IMR-90 (cell line): ENCODE measurements around the gene ANKRD1. TPM values are rescaled to one million over a fixed set of nuclear protein-coding genes. Genes with fewer than 3 reads are reported as not detected.

Experiments used
- ATAC-seq: fragments of 200-7000 bp; cut with Tn5 transposase; 2 replicates; pipeline ENCODE4 v1.9.1; 2020; ENCODE audit warnings: low read depth, mild to moderate bottlenecking, moderate library complexity
- BruUV-seq: library from RNA; stranded (reverse); fragments of 400-500 nt; replicated peaks from 2 replicates; lab custom pipeline; 2021; lab: Mats Ljungman, UMichigan
- CTCF ChIA-PET: fragments of 300-600 bp; formaldehyde crosslinking; extraction: SDS; loops from one replicate; lab custom pipeline; 2021; ENCODE audit warnings: antibody characterized with exemption; lab: Yijun Ruan, JAX
- POLR2A ChIA-PET: fragments of 300-600 bp; sonication (Branson Sonifier 250); formaldehyde crosslinking; loops from one replicate; lab custom pipeline; 2022; ENCODE audit warnings: antibody characterized with exemption; ENCODE audit not compliant: unreplicated experiment; lab: Charles Lee
- DNase-seq: peaks from one replicate; pipeline ENCODE4 v3.0.0; 2013
- H2AFZ ChIP-seq: replicated peaks from 2 replicates; pipeline ENCODE3; 2013; ENCODE audit warnings: low read length, mild to moderate bottlenecking; ENCODE audit not compliant: poor library complexity
- H2AK5ac ChIP-seq: 2 replicates; pipeline ENCODE4 v1.6.1; 2013; ENCODE audit warnings: low read depth, low read length, inconsistent platforms
- H2AK9ac ChIP-seq: replicated peaks from 2 replicates; pipeline ENCODE3; 2013; ENCODE audit warnings: mild to moderate bottlenecking, low read depth, low read length, moderate library complexity; ENCODE audit not compliant: poor library complexity
- H2BK120ac ChIP-seq: 2 replicates; pipeline ENCODE4 v1.6.1; 2013; ENCODE audit warnings: low read depth, low read length, inconsistent platforms
- H2BK15ac ChIP-seq: 3 replicates; pipeline ENCODE4 v1.6.1; 2013; ENCODE audit warnings: low read depth, low read length, inconsistent platforms
- H2BK20ac ChIP-seq: 2 replicates; pipeline ENCODE4 v1.6.1; 2013; ENCODE audit warnings: low read depth, mild to moderate bottlenecking, inconsistent platforms, low read length, moderate library complexity
- H2BK5ac ChIP-seq: 2 replicates; pipeline ENCODE4 v1.6.1; 2013; ENCODE audit warnings: mild to moderate bottlenecking, low read depth, low read length, inconsistent platforms; ENCODE audit not compliant: poor library complexity, severe bottlenecking
- H3K14ac ChIP-seq: replicated peaks from 2 replicates; pipeline ENCODE4 v1.6.1; 2013; ENCODE audit warnings: low read depth, low read length, inconsistent platforms
- H3K18ac ChIP-seq: 2 replicates; pipeline ENCODE4 v1.6.1; 2013; ENCODE audit warnings: low read depth, low read length, control low read depth
- H3K23ac ChIP-seq: 2 replicates; pipeline ENCODE4 v1.6.1; 2013; ENCODE audit warnings: low read depth, low read length, inconsistent platforms
- H3K27ac ChIP-seq: 2 replicates; pipeline ENCODE4 v1.5.1; 2013; ENCODE audit warnings: mild to moderate bottlenecking, control low read depth, low read length; ENCODE audit not compliant: insufficient read depth
- H3K27me3 ChIP-seq: 2 replicates; pipeline ENCODE4 v1.6.1; 2013; ENCODE audit warnings: low read length; ENCODE audit not compliant: control insufficient read depth, insufficient read depth
- H3K36me3 ChIP-seq: 2 replicates; pipeline ENCODE4 v1.6.1; 2013; ENCODE audit warnings: low read length, mixed read lengths; ENCODE audit not compliant: control insufficient read depth, insufficient read depth
- H3K4ac ChIP-seq: 2 replicates; pipeline ENCODE4 v1.6.1; 2013; ENCODE audit warnings: low read depth, low read length, inconsistent platforms
- H3K4me1 ChIP-seq: 2 replicates; pipeline ENCODE4 v1.6.1; 2013; ENCODE audit warnings: low read length, mixed read lengths; ENCODE audit not compliant: control insufficient read depth, insufficient read depth
- H3K4me2 ChIP-seq: 2 replicates; pipeline ENCODE4 v1.6.1; 2013; ENCODE audit warnings: low read depth, mild to moderate bottlenecking, control low read depth, low read length, moderate library complexity
- H3K4me3 ChIP-seq: 2 replicates; pipeline ENCODE4 v1.5.1; 2013; ENCODE audit warnings: low read depth, mild to moderate bottlenecking, control low read depth, low read length, moderate library complexity; ENCODE audit not compliant: insufficient read depth
- H3K56ac ChIP-seq: 2 replicates; pipeline ENCODE4 v1.6.1; 2013; ENCODE audit warnings: low read length, inconsistent platforms; ENCODE audit not compliant: insufficient read depth; ENCODE audit errors: extremely low read depth
- H3K79me1 ChIP-seq, 2 experiments: 2 replicates each; pipeline ENCODE4 v1.6.1; 2013; ENCODE audit warnings: low read length in 2 of 2, inconsistent platforms in 1 of 2, low read depth in 1 of 2
- H3K9ac ChIP-seq: 2 replicates; pipeline ENCODE4 v1.6.1; 2013; ENCODE audit warnings: low read depth, low read length, control low read depth
- H3K9me1 ChIP-seq: 2 replicates; pipeline ENCODE4 v1.6.1; 2013; ENCODE audit warnings: low read length, inconsistent platforms; ENCODE audit not compliant: insufficient read depth
- H3K9me3 ChIP-seq: 2 replicates; pipeline ENCODE4 v1.6.1; 2013; ENCODE audit warnings: low read length; ENCODE audit not compliant: control insufficient read depth, insufficient read depth
- H4K20me1 ChIP-seq: 2 replicates; pipeline ENCODE4 v1.6.1; 2013; ENCODE audit warnings: low read length, inconsistent platforms; ENCODE audit not compliant: insufficient read depth
- H4K5ac ChIP-seq: 2 replicates; pipeline ENCODE4 v1.6.1; 2013; ENCODE audit warnings: mild to moderate bottlenecking, low read depth, low read length, control low read depth
- H4K8ac ChIP-seq, 2 experiments: 2 replicates each; pipeline ENCODE4 v1.6.1; 2013; ENCODE audit warnings: low read depth in 2 of 2, low read length in 2 of 2, control low read depth in 1 of 2, inconsistent platforms in 1 of 2
- H4K91ac ChIP-seq: 2 replicates; pipeline ENCODE4 v1.6.1; 2013; ENCODE audit warnings: low read depth, low read length, inconsistent platforms; ENCODE audit not compliant: insufficient read depth
- NFE2L2 ChIP-seq: fragments of 150-350 bp; IDR thresholded peaks from 2 replicates; pipeline ENCODE4 v1.6.1; 2016; ENCODE audit warnings: low read depth, mild to moderate bottlenecking, low read length
- RCOR1 ChIP-seq: IDR thresholded peaks from 2 replicates; pipeline ENCODE4 v1.6.1; 2012; ENCODE audit warnings: mild to moderate bottlenecking, low read length, improper control_type of control experiment; ENCODE audit not compliant: insufficient replicate concordance
- SMC3 ChIP-seq: fragments of 150-350 bp; IDR thresholded peaks from 2 replicates; pipeline ENCODE4 v1.6.1; 2016; ENCODE audit warnings: low read depth, mild to moderate bottlenecking, antibody characterized with exemption, low read length, moderate library complexity
- WGBS, 2 experiments: methylation state at CpG; one replicate each; pipeline versions ENCODE4 v1.1.5 to v1.1.7; 2013; ENCODE audit warnings: missing lambda C conversion rate in 2 of 2; ENCODE audit not compliant: insufficient read length in 1 of 2; ENCODE audit errors: extremely low coverage in 2 of 2; 5-methylcytosine and 5-hydroxymethylcytosine counted together
- dilution Hi-C: fragments of 300-500 bp; cut with HindIII; formaldehyde crosslinking; loops from one replicate; pipeline ENCODE4 v1.14.3; 2018; ENCODE audit warnings: low sequenced_read_pairs; ENCODE audit not compliant: unreplicated experiment
- in situ Hi-C: fragments of 300-500 bp; cut with MboI; formaldehyde crosslinking; loops from 3 replicates; pipeline ENCODE4 v1.14.3; 2019; ENCODE audit warnings: low sequenced_read_pairs, inconsistent platforms, mixed read lengths
- intact Hi-C: fragments of 100-400 bp; cut with micrococcal nuclease; formaldehyde crosslinking; loops from 2 replicates; pipeline ENCODE4 v1.10.0; 2022
- polyA plus RNA-seq, 3 experiments: library from polyadenylated mRNA; depleted of rRNA; stranded (reverse); fragments of >200 nt; gene quantifications; 2 replicates each; pipeline ENCODE4 v1.2.3, GENCODE V29; 2012; ENCODE audit warnings: low replicate concordance in 1 of 3
- total RNA-seq: library from RNA; depleted of rRNA; stranded (reverse); fragments of >200 nt; gene quantifications from 2 replicates; pipeline ENCODE4 v1.2.3, GENCODE V29; 2012

Gene ANKRD1
- total and polyA plus RNA-seq, 2 of the 4 experiments (the other 2 are of a cell fraction): 7.4 to 10.8 TPM

DNA sequence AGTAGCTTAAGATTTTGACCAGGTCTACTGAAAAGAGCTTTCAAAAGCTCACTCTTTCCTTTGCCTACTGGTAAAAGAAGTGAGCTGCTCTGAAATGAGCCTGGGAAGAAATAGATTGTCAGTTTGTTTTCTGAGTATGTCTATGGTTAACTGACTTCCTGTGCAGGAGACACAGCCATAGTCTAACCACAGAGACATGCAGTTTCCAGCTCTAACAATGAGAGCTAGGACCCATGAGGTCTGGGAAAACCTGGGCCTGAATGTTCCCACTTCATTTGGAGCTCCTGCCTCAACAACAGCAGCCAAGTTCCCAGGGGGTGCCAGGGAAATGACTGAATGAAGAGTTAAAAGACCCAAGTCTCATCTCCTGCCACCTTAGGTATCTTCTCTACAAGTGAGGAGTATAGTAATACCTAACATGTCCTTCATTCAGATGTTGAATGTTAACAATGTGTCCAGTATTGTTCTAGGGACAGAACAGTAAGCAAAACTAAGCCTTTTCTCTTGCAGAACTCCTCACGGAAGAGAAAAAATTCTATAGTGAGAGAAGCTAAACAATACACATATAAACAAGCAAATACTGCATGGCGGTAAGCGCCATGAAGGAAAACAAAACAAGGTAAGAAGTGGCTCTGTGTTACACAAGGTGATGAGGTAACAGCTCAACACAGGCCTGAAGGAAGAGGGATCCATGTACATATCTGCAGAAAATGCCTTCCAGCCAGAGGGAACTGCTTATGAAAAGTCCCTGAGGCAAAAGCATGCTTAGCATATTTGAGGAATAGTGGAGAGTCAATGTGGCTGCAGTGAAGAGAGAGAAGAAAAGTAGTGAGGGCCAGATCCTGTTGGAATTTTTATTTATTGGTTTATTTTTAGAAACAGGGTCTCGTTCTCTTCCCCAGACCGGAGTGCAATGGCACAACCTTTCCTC is 26.4 kb upstream of the ANKRD1 start (continued):
- no peak for TF ChIP-seq SMC3
- TF ChIP-seq RCOR1: no peak

DNA sequence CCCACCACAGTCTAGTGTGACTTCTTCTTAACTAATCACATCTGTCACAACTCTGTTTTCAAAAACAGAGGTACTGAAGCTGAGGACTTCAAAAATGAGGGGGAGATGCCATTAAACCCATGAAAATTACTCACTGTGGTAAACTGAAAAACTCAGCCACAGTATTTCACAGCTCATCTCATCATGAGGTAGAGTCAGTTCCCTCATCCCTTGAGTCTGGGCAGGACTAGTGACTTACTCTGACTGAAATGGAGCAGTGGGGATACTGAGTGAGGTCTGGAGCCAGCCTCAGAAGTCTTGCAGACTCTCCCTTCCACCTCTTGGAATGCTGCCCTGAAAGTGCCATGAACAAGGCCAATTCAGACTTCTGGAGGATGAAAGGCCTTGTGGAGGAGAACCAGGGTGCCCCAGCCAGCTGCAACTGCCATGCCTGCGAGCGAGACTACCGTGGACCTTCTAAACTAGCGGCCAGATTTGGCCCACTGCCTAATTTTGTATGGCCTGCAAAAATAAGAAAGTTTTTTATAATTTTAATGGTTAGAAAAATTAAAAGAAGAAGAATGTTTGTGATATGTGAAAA is 24.7 kb upstream of the ANKRD1 start:
- Histone ChIP-seq H2BK15ac (peak overlapping the region; percentile 26; the same call in 1 of the 3 replicates), H2AFZ (peak overlapping the region; percentile 9), H3K9ac (no peak overlapping the region), H2BK5ac (no peak overlapping the region), H3K27ac (no peak overlapping the region), H3K4me2 (no peak overlapping the region), H4K8ac (peak overlapping the region; percentile 9 to 25; a peak in 1 of 4 replicates), H4K20me1 (no peaks in the 10 kb centered on the region), H3K4me1 (peaks cover 6% of the 10 kb centered on the region), H3K27me3 (no peaks in the 10 kb centered on the region), H3K14ac (peak overlapping the region; percentile 14; the same call in 1 of the 2 replicates), H2AK5ac (peak overlapping the region; percentile 2; the same call in 1 of the 2 replicates), H4K91ac (no peak overlapping the region), H3K56ac (no peak overlapping the region), H3K4me3 (no peak overlapping the region), H3K4ac (no peak overlapping the region; the same call in 1 of the 2 replicates), H2BK120ac (peak overlapping the region; percentile 61; the same call in 1 of the 2 replicates), H3K23ac (no peak overlapping the region), H3K9me1 (peaks cover 7% of the 10 kb centered on the region; the same call in 1 of the 2 replicates), H3K9me3 (no peaks in the 10 kb centered on the region), H3K36me3 (no peaks in the 10 kb centered on the region), H3K79me1 (no peaks in the 10 kb centered on the region), H3K18ac (peak overlapping the region; percentile 28; the same call in 1 of the 2 replicates), H4K5ac (no peak overlapping the region), H2AK9ac (peak overlapping the region; percentile 23), H2BK20ac (peak overlapping the region; percentile 50; the same call in 1 of the 2 replicates)
- ChIA-PET POLR2A (no interaction called here), CTCF (no interaction called here)
- intact Hi-C loops (no loop called here), in situ Hi-C loops (no loop called here), dilution Hi-C loops (no loop called here)
- no CpG with 5 or more reads among the region's 4 CpGs for WGBS, 2 experiments
- DNase-seq (no peak), ATAC-seq (no peak)
- no TSS peak for BruUV-seq
- TF ChIP-seq NFE2L2: no peak
- TF ChIP-seq SMC3: no peak
